Stimulated activated CD4-positive, alpha-beta T cell treated with anti-CD3 and anti-CD28 coated beads, Interleukin-15, amount 100 ng/mL, for 1 hour (primary cell): ENCODE data around the gene GET3.
A peak's percentile ranks its signal among the peaks of the same experiment; 100 is the strongest.
"Not testable (repeated sequence)": the region's sequence is repeated elsewhere in the genome, so short reads cannot be mapped to it uniquely, and the experiment has no call there.

ENCODE experiments used
- DNase-seq, 2 donors: peaks; one replicate each; pipeline ENCODE4 v3.0.0-alpha.2; 2020; ENCODE audit warnings: low read depth in 1 of 2, low spot score in 1 of 2

GET3 gene

DNA sequence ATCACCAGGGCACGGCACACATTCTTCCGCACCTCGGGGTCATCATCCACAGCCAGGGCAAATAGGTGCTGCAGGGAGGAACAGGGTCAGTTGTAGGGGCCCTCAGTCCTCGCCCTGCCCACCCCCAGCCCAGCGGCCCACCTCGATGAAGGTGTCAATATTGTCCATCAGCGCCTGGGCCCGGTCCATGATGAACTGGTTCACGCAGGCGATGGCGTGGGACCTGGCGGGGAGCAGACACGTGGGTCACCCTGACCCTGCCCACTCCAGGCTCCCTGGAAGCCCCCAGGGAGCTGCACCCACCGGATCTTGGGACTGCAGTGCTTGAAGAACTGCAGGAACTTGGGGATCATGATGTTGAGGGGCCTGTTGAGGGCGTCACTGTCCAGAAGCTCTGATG lies 22.2 kb upstream of the GET3 start:
- no peak for DNase-seq

GRCh38 chr19:12715929-12716328 lies 21.4 kb upstream of the GET3 start:
- no peak for DNase-seq

GRCh38 chr19:12720296-12720695 lies 17.0 kb upstream of the GET3 start:
- no peak for DNase-seq

DNA sequence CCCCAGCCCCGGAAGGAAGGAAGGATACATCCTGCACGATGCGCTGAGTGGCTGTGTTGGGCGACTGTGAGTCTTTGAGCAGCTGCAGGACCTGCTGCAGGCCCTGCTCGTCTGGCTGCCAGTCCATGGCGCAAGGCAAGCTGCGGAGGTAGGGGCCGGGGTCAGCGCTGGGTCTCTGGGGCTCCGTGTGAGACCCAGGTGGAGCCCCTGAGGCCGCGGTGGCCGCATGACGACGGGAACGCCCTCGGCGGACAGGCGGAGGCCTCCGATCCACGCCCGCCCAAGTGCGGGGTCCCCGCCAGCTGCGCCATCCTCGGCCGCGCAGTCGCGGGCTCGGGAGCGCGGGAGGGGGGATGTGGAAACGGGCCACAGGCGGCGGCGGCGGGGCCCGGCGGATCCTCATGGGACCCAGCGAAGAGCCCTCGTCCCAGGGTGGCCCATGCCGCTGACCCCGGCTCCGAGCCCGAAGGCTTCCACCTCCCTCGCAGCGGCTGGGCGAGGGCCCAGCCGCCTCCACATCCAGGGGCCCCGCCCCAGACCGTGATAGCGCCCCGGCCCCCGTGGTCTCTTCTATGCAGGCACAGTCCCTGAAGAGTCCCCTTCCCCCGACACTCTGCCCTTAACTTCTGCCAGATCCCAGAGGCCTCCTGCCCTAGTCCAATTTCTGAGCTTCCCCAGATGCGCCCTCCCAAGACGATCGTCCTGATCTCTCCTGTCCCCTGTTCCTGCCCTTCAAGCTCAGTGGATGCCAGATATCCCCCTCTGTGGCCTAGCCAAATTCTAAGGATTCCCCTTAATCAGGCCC lies 16.2 kb upstream of the GET3 start:
- DNase-seq = no peak

DNA sequence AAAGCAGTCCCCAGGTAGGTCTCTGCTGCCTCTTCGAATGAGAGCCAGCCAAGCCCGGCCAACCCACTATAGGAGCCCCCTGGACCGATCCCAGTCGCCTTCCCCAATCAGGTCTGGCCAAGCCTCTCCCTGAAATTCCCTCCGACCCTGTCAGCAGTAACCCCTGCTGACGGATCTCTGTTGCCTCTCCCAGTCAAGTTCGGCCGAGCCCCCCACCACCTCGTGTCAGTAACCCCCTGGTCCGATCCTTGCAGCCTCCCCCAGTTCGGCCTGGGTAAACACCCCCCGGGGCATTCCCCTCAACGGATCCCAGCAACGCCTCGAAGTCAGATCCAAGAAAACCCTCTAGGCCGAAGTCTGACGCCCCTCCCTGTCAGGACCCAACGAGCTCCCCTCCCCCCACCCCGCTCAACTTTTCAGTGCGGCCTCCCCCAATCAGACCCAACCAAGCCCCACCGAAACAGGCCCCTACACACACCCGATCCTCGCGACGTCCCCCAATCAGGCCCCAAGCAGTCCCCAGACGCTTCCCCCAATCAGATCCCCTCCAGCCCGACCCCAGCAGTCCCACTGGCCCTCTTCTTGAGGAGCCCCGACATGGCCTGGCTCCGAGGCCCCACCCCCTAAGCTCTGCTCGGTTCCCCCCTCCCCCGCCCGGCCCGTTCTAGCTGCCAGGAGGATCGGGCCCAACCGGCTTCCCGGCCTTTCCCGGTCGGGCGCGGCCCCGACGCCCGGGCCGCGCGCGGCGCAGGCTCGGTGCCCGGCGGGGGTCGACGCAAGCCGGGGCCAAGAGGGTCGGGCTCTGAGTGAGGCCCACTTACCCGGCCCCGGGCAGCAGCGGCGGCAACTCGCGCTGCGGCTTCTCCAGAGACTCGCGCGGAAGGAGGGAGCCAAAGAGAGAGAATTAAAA lies 15.4 kb upstream of the GET3 start:
- DNase-seq = peak; percentile 20 to 30

DNA sequence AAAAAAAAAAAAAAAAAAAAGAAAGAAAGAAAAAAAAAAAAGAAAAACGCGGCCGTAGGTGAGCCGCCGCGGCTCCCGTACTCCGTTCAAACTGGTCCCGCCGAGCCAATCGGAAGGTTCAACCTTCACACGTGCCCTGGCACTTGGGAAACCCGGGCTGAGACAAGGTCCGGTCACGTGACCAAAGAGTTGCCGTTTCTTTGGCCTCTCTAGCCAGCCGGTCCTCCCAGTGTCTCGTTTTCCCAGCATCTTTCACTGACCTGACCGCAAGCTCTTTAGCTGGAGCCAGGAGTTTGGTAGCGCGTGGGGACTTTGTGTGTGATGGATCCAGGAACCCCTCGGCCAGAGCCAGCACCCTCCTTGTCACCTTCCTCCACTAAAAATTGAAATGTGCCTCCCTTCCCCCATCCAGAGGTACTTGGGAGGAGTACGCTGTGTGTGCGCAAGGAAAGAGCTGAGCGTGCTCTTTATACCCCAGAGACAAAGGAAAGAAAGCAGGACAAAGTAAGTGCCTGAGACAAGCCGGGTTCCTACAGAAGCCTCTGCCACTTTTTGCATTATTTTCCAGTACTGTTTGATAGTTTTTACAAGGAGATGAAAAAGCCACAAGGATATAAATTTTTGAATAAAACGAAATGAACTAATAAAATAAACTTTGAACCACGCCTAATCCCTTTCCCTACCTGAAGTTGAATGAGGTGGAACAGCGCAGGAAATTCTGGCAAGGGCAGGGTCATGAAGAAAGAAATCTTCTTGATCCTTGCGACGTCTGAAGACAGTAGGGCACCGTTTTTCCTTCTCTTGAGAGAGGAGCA lies 14.5 kb upstream of the GET3 start:
- DNase-seq = peak; percentile 76 to 84

DNA sequence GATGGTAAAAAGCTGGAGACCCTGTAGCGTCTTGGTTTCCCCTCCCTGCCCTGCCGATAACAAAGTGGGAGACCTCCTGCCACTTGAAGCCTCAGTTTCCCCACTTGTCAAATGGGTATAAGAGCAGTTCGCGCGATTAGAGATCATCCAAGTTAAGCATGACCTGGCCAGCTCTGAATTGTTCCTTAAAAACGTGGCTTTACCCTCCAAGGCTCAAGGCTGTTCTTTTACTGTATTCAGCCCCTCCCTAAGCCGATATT lies 14.0 kb upstream of the GET3 start:
- DNase-seq = no peak

DNA sequence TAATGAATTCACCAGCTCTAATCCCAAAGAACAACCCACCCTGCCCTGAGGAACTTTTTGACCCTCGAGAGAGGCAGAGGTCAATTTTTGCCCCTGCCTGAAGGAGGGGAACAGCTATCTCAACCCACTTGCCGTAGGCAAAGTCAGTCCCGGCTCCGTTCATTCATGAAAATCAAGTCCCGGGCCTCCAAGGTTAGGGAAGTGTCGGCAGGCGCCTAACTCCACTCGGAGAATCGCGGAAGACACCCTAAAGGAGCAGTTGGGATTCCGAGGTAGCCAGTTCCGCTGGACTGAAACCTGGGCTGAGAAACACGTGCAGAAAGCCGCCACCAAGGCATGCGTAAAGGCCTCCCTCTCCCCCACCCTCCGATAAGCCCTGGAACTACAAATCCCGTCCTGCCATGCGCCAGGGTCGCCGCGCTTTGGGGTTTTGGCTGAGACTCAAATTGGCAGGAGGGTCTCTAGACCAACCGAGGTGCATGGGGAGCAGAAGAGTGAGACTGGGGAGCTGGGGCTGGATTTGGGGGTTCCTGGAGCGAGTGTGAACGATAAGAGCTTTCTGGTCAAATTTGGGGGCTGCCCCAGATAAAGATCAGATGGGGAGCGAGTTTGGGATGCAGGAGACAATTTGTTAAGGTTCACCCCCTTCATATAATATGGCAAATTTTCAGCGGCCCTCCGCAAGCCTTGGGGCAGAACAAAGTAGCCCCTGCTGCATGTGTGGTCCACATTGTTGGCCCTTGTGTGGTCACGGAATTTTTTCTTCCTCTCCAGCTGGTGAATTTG lies 13.5 kb upstream of the GET3 start, which contains the start of gene TNPO2:
TNPO2 (minus strand) TSS at position 292 of the 786 bp plus-strand sequence. CDS start 2,955 bp downstream, outside the sequence.
- peak; percentile 38 to 56 for DNase-seq

DNA sequence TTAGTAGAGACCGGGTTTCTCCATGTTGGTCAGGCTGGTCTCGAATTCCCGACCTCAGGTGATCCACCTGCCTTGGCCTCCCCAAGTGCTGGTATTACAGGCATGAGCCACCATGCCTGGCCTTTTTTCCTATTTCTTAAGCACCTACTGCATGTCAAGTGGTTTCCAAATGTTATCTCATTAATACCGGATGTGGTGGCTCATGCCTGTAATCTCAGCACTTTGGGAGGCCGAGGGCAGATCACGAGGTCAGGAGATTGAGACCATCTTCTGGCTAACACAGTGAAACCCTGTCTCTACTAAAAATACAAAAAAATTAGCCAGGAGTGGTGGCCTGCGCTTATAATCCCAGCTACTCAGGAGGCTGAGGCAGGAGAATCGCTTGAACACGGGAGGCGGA lies 11.7 kb upstream of the GET3 start:
- not testable (repeated sequence) for DNase-seq

GRCh38 chr19:12726988-12727316 lies 10.3 kb upstream of the GET3 start:
- no peak for DNase-seq

DNA sequence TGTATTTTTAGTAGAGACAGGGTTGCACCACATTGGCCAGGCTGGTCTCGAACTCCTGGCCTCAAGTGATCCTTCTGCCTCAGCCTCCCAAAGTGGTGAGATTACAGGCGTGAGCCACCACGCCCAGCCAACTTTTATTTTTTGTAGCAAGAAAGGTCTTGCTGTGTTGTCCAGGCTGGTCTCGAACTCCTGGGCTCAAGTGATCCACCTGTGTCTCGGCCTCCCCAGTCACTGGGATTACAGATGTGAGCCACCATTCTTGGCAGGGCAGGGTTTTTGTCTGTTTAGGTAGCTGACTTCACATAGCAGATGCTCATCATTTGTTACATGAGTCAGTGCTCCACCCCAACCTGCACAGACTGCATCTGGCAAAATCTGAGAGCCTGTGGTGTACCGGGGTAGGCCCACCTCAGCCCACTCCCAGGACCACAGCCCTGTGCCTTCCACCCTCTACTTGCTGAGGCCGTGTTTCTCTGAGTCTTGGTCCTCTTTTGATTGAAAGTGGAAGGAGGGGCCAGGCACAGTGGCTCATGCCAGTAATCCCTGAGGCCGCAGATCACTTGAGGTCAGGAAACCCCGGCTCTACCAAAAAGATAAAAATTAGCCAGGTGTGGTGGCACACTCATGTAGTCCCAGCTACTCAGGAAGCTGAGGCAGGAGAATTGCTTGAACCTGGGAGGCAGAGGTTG lies 9.4 kb upstream of the GET3 start:
- DNase-seq = no peak

DNA sequence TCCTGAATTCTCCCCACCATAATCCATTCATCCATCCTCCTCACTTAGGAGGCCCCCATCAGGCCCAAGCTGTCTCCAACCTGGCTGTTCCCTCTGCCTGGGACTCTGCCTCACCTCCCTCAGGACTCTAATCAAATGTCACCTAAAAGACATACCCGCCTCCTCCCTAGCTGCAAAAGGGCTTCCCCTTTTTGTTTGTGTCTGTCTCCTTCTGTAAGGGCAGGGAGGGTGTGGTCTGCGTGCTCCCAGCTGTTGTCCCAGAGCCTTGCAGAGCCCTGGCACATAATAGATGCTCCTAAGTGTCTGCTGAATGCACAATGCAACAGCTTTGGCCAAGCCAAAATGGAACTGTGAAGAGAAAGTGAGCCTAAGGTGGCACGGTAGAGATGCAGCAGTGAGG lies 7.2 kb upstream of the GET3 start:
- DNase-seq = no peak

DNA sequence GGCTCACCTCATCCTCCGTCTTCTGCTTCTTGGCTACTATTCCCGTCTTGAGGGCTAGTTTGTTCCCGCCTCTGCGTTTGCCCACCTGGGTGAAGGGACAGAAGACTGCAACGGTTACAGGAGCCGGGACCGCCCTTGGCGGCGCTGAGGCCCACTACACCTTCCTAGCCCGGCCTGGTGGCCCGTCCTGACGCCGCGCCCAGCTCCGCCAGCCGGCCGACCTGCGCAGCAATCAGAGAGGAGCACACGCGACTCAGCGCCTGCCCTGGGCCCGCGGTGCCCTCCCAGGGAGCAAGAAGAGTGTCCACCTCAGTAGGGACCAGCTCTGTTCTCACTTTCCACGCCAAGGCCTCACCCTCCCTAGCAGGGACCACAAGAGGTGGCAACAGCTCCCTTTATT lies 6.0 kb upstream of the GET3 start:
- DNase-seq = no peak

DNA sequence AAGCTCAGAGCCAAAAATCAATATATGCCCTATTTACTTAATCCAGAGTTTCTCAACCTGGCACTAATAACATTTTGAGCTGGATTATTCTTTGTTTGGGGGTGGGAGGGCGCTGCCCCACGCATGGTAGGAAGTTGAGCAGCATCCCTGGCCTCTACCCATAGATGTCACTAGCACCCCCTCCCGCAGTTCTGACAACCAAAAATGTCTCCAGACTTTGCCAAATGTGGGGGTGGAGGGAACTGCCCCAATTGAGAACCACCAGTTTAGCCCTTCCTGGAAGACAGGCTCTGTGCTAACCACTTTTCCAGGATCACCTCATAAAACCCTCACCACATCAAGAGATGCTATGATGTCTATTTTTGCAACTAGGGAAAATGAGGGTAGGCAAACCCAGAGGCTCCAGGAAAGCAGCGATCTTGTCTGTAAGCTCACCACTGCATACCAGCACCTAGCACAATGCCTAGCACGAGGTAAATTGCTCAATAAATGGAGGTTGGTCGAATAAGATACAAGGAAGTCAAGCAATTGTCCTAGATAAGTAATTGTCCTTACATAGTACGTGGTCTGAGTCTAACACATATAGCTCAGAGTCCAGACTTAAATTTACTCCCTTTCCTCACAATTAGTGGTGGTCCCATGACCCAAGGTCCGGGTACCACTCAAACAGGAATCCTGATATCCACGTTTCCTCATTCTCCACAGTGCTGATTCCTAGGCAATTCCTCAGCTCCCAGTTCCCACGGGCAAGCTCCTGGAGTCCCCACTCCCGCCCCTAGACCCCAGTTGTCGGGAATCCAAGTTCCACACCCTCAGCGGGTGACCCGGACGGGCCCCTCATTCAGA lies 3.7 kb upstream of the GET3 start:
- DNase-seq = peak in 1 of 2 donors; percentile 24

DNA sequence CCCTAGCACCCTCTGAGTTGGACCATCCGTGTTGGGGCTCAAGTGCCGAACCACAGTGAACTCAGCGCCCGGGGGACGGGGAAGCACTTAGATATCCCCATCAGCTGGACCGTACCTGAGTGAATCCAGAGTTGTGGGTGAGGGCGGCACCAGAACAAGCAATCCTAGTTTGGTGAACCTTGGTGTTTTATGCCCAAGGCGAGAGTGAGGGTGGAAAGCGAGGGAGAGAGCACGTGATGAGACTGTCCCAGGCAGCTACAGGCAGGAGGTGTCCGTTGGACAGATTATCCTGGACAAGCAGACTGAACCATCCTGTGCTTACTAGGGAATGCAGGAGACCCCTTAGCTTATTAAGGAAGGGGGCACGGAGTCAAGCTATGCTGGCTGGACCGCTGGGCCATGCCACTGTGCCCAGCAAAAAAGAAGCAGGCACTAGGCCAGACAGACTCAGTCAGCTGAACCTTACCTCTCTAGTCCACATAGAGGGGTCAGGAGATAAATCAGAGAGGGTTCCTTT lies 596 bp downstream of the GET3 start:
- no peak for DNase-seq

GRCh38 chr19:12745166-12745897 lies 8.0 kb downstream of the GET3 start:
- DNase-seq = no peak

GRCh38 chr19:12748489-12748888 lies 11.2 kb downstream of the GET3 start:
- DNase-seq = no peak

GRCh38 chr19:12749938-12750521 lies 12.7 kb downstream of the GET3 start:
- DNase-seq = no peak
